ENCODE results near the gene TSSC4. TPM values are rescaled to one million over a fixed set of nuclear protein-coding genes. Genes with fewer than 3 reads are reported as not detected.

Gene TSSC4
- total and polyA plus RNA-seq, 8 donors: 9.4 to 147 (median 53.2) TPM

- DNase-seq: no peak
- no peaks in the 10 kb centered on the region for H3K27me3 ChIP-seq
These were observed 5.8 kb upstream of the TSSC4 start for GRCh38 chr11:2394818-2395105.

DNA sequence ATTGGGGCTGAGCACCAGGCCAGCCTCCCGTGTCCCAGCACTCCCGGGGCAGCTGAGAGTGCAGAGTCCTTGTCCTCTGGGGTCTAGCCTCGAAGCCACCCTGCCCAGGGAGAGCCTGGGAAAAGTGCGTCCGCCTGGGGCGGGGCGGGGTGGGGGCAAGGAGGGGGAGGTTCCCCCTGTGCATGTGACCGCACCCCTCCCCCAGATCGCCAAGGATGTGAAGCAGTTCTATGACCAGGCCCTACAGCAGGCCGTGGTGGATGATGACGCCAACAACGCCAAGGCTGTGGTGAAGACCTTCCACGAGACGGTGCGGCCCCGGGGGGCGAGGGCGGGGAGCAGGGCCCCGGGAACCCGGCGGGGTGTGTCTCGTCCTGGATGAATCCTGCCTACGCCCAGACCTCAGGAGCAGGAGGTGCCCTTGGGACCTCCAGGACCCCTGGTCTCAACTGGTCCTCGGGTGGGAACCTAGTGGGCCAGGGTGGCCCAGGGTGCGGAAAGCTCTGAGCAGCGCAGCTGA is 5.3 kb upstream of the TSSC4 start:
- no peak for TF ChIP-seq POLR2AphosphoS5 (IDR thresholded peaks at IDR 0.05)
- TF ChIP-seq EP300 (IDR thresholded peaks at IDR 0.05): no peak
- no peak for TF ChIP-seq POLR2A (IDR thresholded peaks at IDR 0.05)
- TF ChIP-seq CTCF (IDR thresholded peaks at IDR 0.05): no peak
- 78 to 86% (median 84%) methylated on average over 14 to 26 of the region's 26 CpGs for WGBS, 5 donors

More at GRCh38 chr11:2394818-2395105, 5.8 kb upstream of the TSSC4 start:
- Histone ChIP-seq H3K4me3 (no peak overlapping the region), H3K27ac (peak overlapping the region in 3 of 5 donors; percentile 10 to 99 (median 80)), H3K9me3 (no peaks in the 10 kb centered on the region), H3K36me3 (peaks cover 58 to 90% (median 86%) of the 10 kb centered on the region in 4 donors), H3K4me1 (peaks cover 24 to 67% (median 47%) of the 10 kb centered on the region in 4 donors)
- 60 to 91% (median 71%) methylated on average over 6 to 8 of the region's 8 CpGs for WGBS, 5 donors
- intact Hi-C loops (cut with DNase I; ENCODE audit: low total_unique reads): no loop called here
- TF ChIP-seq POLR2A (IDR thresholded peaks at IDR 0.05) (no peak), CTCF (IDR thresholded peaks at IDR 0.05) (no peak), EP300 (IDR thresholded peaks at IDR 0.05) (no peak), POLR2AphosphoS5 (IDR thresholded peaks at IDR 0.05) (no peak)

DNA sequence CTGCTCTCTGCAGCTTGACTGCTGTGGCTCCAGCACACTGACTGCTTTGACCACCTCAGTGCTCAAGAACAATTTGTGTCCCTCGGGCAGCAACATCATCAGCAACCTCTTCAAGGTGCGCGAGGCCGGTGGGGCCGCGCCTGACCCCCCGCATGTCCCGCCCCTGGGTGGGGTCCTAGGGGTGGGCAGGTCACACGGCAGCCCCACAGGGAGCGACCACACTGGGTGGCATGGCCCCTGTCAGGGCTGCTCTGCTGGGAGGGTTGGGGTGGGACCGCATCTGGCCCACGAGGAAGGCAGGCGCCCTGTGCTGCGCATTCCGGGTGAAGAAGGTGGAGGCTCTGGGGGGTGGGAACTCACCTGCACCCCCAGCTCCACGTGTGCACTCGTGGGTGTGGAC is 4.7 kb upstream of the TSSC4 start:
- no peaks in the 10 kb centered on the region for H3K27me3 ChIP-seq
- peaks cover 58 to 81% (median 79%) of the 10 kb centered on the region in 4 donors for H3K36me3 ChIP-seq
- H3K4me1 ChIP-seq: peaks cover 15 to 58% (median 37%) of the 10 kb centered on the region in 4 donors
- intact Hi-C loops (cut with DNase I; ENCODE audit: low total_unique reads): no loop called here
- TF ChIP-seq POLR2AphosphoS5 (IDR thresholded peaks at IDR 0.05) (no peak), EP300 (IDR thresholded peaks at IDR 0.05) (no peak), CTCF (IDR thresholded peaks at IDR 0.05) (no peak), POLR2A (IDR thresholded peaks at IDR 0.05) (no peak)
- no peaks in the 10 kb centered on the region for H3K9me3 ChIP-seq
- WGBS, 5 donors: 81 to 92% (median 86%) methylated on average over 11 to 17 of the region's 17 CpGs
- no peak overlapping the region for H3K4me3 ChIP-seq
- H3K27ac ChIP-seq: no peak overlapping the region
- no peak for DNase-seq

More for the DNA sequence above, 5.3 kb upstream of the TSSC4 start:
- no peak overlapping the region for H3K4me3 ChIP-seq
- no peaks in the 10 kb centered on the region for H3K9me3 ChIP-seq
- DNase-seq: no peak
- no peaks in the 10 kb centered on the region for H3K27me3 ChIP-seq
- H3K36me3 ChIP-seq: peaks cover 58 to 87% (median 84%) of the 10 kb centered on the region in 4 donors
- peaks cover 19 to 64% (median 43%) of the 10 kb centered on the region in 4 donors for H3K4me1 ChIP-seq
- intact Hi-C loops (cut with DNase I; ENCODE audit: low total_unique reads): no loop called here
- H3K27ac ChIP-seq: peak overlapping the region in 2 of 5 donors; percentile 80 to 99

DNA sequence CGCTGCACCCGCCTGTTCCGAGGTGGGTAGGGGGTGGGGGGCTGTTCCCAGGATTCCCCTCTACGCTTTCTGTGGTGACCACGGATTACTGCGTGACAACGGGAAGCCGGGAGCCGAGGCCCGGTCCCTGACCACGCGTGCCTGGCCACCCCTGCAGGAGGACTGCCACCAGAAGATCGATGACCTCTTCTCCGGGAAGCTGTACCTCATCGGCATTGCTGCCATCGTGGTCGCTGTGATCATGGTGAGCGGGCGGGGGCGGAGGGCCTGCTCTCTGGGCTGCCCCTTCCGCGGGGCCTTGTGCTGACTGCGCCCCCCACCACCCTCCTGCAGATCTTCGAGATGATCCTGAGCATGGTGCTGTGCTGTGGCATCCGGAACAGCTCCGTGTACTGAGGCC is 4.1 kb upstream of the TSSC4 start:
- Histone ChIP-seq H3K4me3 (no peak overlapping the region), H3K9me3 (no peaks in the 10 kb centered on the region), H3K36me3 (peaks cover 52 to 75% (median 73%) of the 10 kb centered on the region in 4 donors), H3K27ac (no peak overlapping the region), H3K27me3 (no peaks in the 10 kb centered on the region), H3K4me1 (peaks cover 13 to 56% (median 37%) of the 10 kb centered on the region in 4 donors)
- TF ChIP-seq POLR2AphosphoS5 (IDR thresholded peaks at IDR 0.05) (no peak), CTCF (IDR thresholded peaks at IDR 0.05) (no peak), POLR2A (IDR thresholded peaks at IDR 0.05) (no peak), EP300 (IDR thresholded peaks at IDR 0.05) (no peak)
- DNase-seq: no peak
- WGBS, 5 donors: 86 to 93% (median 89%) methylated on average over 15 to 26 of the region's 26 CpGs
- intact Hi-C loops (cut with DNase I; ENCODE audit: low total_unique reads): no loop called here

All from stomach (tissue), 9 donors.